Embryonic facial prominence (tissue), 1 donor: ENCODE measurements around the gene PDE3A.

ENCODE experiments used
- DNase-seq: peaks from one replicate; pipeline ENCODE4 v3.0.0-alpha.2; 2016; ENCODE audit errors: extremely low spot score

The PDE3A gene

GRCh38 chr12:20457582-20457981 is 89.2 kb downstream of the PDE3A start:
- no peak for DNase-seq

- DNase-seq, result no peak
Measured at GRCh38 chr12:20458011-20458410, 89.7 kb downstream of the PDE3A start.

- DNase-seq, result no peak
Measured at GRCh38 chr12:20459920-20460319, 91.6 kb downstream of the PDE3A start.

- DNase-seq, result no peak
Measured at GRCh38 chr12:20460956-20461355, 92.6 kb downstream of the PDE3A start.

- DNase-seq, result no peak
Measured at GRCh38 chr12:20463913-20464524, 95.7 kb downstream of the PDE3A start.

- DNase-seq, result no peak
Measured at GRCh38 chr12:20469300-20469699, 101.0 kb downstream of the PDE3A start.

- no peak for DNase-seq
Measured at GRCh38 chr12:20469756-20470155, 101.4 kb downstream of the PDE3A start.

- no peak for DNase-seq
Measured at GRCh38 chr12:20472102-20472782, 103.9 kb downstream of the PDE3A start.

- no peak for DNase-seq
Measured at GRCh38 chr12:20473133-20473532, 104.8 kb downstream of the PDE3A start.

- DNase-seq, result no peak
Measured at GRCh38 chr12:20474016-20474415, 105.7 kb downstream of the PDE3A start.

- DNase-seq, result no peak
Measured at GRCh38 chr12:20474443-20474842, 106.1 kb downstream of the PDE3A start.

GRCh38 chr12:20475542-20475941 is 107.2 kb downstream of the PDE3A start:
- no peak for DNase-seq

GRCh38 chr12:20476551-20476950 is 108.2 kb downstream of the PDE3A start:
- no peak for DNase-seq

- no peak for DNase-seq
Measured at GRCh38 chr12:20477255-20477654, 108.9 kb downstream of the PDE3A start.

GRCh38 chr12:20477672-20478071 is 109.3 kb downstream of the PDE3A start:
- DNase-seq, result no peak

GRCh38 chr12:20482491-20483054 is 114.2 kb downstream of the PDE3A start:
- DNase-seq, result no peak

- no peak for DNase-seq
Measured at GRCh38 chr12:20483776-20484175, 115.4 kb downstream of the PDE3A start.

- no peak for DNase-seq
Measured at GRCh38 chr12:20486233-20486632, 117.9 kb downstream of the PDE3A start.

- no peak for DNase-seq
Measured at GRCh38 chr12:20487519-20487918, 119.2 kb downstream of the PDE3A start.

- DNase-seq, result no peak
Measured at GRCh38 chr12:20489645-20490044, 121.3 kb downstream of the PDE3A start.

- no peak for DNase-seq
Measured at GRCh38 chr12:20490213-20490612, 121.9 kb downstream of the PDE3A start.

GRCh38 chr12:20491290-20491689 is 123.0 kb downstream of the PDE3A start:
- DNase-seq, result no peak

GRCh38 chr12:20492251-20492760 is 124.0 kb downstream of the PDE3A start:
- no peak for DNase-seq
